ENCODE data around the gene RPL35A. TPM values are rescaled to one million over a fixed set of nuclear protein-coding genes. Genes with fewer than 3 reads are reported as not detected.
"Not testable (repeated sequence)": the region's sequence is repeated elsewhere in the genome, so short reads cannot be mapped to it uniquely, and the experiment has no call there.

Gene RPL35A
- total RNA-seq, 4 donors from 2014 or later, result 287 to 381 (median 347) TPM

GRCh38 chr3:197907196-197907595, 42.8 kb upstream of the RPL35A start:
- intact Hi-C loops (cut with DNase I; ENCODE audit: low total_unique reads), result no loop called here
- no peaks in the 10 kb centered on the region for H3K36me3 ChIP-seq
- H3K4me1 ChIP-seq, result peaks cover 0 to 9% (median 6%) of the 10 kb centered on the region in 4 donors
- no peak for DNase-seq
- H3K27me3 ChIP-seq, result no peaks in the 10 kb centered on the region
- in situ Hi-C loops (cut with MboI; ENCODE audit: low pct_ligation_motif_present in 1 of 4, low pct_unique_long_range_greater_than_20kb in 1 of 4, low sequenced_read_pairs in 3 of 4), result no loop called here
- H3K9me3 ChIP-seq, result no peaks in the 10 kb centered on the region
- H3K27ac ChIP-seq, result no peak overlapping the region
- no peak for TF ChIP-seq EP300 (IDR thresholded peaks at IDR 0.05; ENCODE audit: low read depth)
- no peak overlapping the region for H3K4me3 ChIP-seq
- WGBS, 2 donors (ENCODE audit: low coverage in 1 of 2), result 59 to 63% methylated on average over 1 to 2 of the region's 2 CpGs

- WGBS, 2 donors (ENCODE audit: low coverage in 1 of 2), result 91% methylated on average over 2 of the region's 2 CpGs; no CpG with 5 or more reads in 1 of the 2 donors
- in situ Hi-C loops (cut with MboI; ENCODE audit: low pct_ligation_motif_present in 1 of 4, low pct_unique_long_range_greater_than_20kb in 1 of 4, low sequenced_read_pairs in 3 of 4); H3K9me3 ChIP-seq; DNase-seq; H3K4me3 ChIP-seq; intact Hi-C loops (cut with DNase I; ENCODE audit: low total_unique reads); H3K4me1 ChIP-seq; H3K27me3 ChIP-seq; H3K36me3 ChIP-seq; H3K27ac ChIP-seq: not testable (repeated sequence)
Observed at GRCh38 chr3:197908550-197908949, 41.4 kb upstream of the RPL35A start.

- no peak for DNase-seq
- intact Hi-C loops (cut with DNase I; ENCODE audit: low total_unique reads) (no loop called here), in situ Hi-C loops (cut with MboI; ENCODE audit: low pct_ligation_motif_present in 1 of 4, low pct_unique_long_range_greater_than_20kb in 1 of 4, low sequenced_read_pairs in 3 of 4) (no loop called here)
- TF ChIP-seq EP300 (IDR thresholded peaks at IDR 0.05; ENCODE audit: low read depth), result no peak
- TF ChIP-seq POLR2AphosphoS5 (IDR thresholded peaks at IDR 0.05), result no peak
- TF ChIP-seq CTCF (IDR thresholded peaks at IDR 0.05), result no peak
- TF ChIP-seq POLR2A (IDR thresholded peaks at IDR 0.05), result no peak
- Histone ChIP-seq H3K4me1 (peaks cover 0 to 9% (median 6%) of the 10 kb centered on the region in 4 donors), H3K4me3 (no peak overlapping the region), H3K36me3 (no peaks in the 10 kb centered on the region), H3K27me3 (no peaks in the 10 kb centered on the region), H3K27ac (no peak overlapping the region), H3K9me3 (no peaks in the 10 kb centered on the region)
- WGBS, 2 donors (ENCODE audit: low coverage in 1 of 2), result 90 to 100% methylated on average over 1 to 4 of the region's 4 CpGs
Observed at GRCh38 chr3:197908957-197909701, 40.9 kb upstream of the RPL35A start.

GRCh38 chr3:197912741-197913476, 37.1 kb upstream of the RPL35A start:
- in situ Hi-C loops (cut with MboI; ENCODE audit: low pct_ligation_motif_present in 1 of 4, low pct_unique_long_range_greater_than_20kb in 1 of 4, low sequenced_read_pairs in 3 of 4) (no loop called here), intact Hi-C loops (cut with DNase I; ENCODE audit: low total_unique reads) (no loop called here)
- Histone ChIP-seq H3K27me3 (no peaks in the 10 kb centered on the region), H3K36me3 (no peaks in the 10 kb centered on the region), H3K4me1 (no peaks in the 10 kb centered on the region), H3K9me3 (no peaks in the 10 kb centered on the region), H3K4me3 (no peak overlapping the region), H3K27ac (no peak overlapping the region)
- TF ChIP-seq POLR2AphosphoS5 (IDR thresholded peaks at IDR 0.05), result no peak
- TF ChIP-seq POLR2A (IDR thresholded peaks at IDR 0.05), result no peak
- TF ChIP-seq EP300 (IDR thresholded peaks at IDR 0.05; ENCODE audit: low read depth), result no peak
- TF ChIP-seq CTCF (IDR thresholded peaks at IDR 0.05), result no peak
- DNase-seq, result peak; percentile 8
- WGBS, 2 donors (ENCODE audit: low coverage in 1 of 2), result 78 to 89% methylated on average over 8 to 33 of the region's 33 CpGs

- intact Hi-C loops (cut with DNase I; ENCODE audit: low total_unique reads) (no loop called here), in situ Hi-C loops (cut with MboI; ENCODE audit: low pct_ligation_motif_present in 1 of 4, low pct_unique_long_range_greater_than_20kb in 1 of 4, low sequenced_read_pairs in 3 of 4) (no loop called here)
- WGBS, 2 donors (ENCODE audit: low coverage in 1 of 2), result 77 to 85% methylated on average over 11 to 12 of the region's 12 CpGs
Observed at GRCh38 chr3:197913641-197914380, 36.2 kb upstream of the RPL35A start.

More at GRCh38 chr3:197913641-197914380, 36.2 kb upstream of the RPL35A start:
- no peaks in the 10 kb centered on the region for H3K9me3 ChIP-seq
- no peaks in the 10 kb centered on the region for H3K4me1 ChIP-seq
- no peak overlapping the region for H3K27ac ChIP-seq
- DNase-seq, result no peak
- H3K27me3 ChIP-seq, result no peaks in the 10 kb centered on the region
- H3K36me3 ChIP-seq, result no peaks in the 10 kb centered on the region
- TF ChIP-seq CTCF (IDR thresholded peaks at IDR 0.05) (no peak), POLR2A (IDR thresholded peaks at IDR 0.05) (no peak), EP300 (IDR thresholded peaks at IDR 0.05; ENCODE audit: low read depth) (no peak), POLR2AphosphoS5 (IDR thresholded peaks at IDR 0.05) (no peak)
- H3K4me3 ChIP-seq, result no peak overlapping the region
